K562 (cell line): Measurements from ENCODE around the gene ACER1. TPM values are rescaled to one million over a fixed set of nuclear protein-coding genes. Genes with fewer than 3 reads are reported as not detected.

Source experiments
- CBX1 ChIP-seq: sonication (generic); IDR thresholded peaks from 2 replicates; pipeline ENCODE4 v1.6.1; 2016; ENCODE audit warnings: antibody characterized with exemption, low read depth, mild to moderate bottlenecking
- ETV1 ChIP-seq: fragments of 450-650 bp; conservative IDR thresholded peaks from 2 replicates; pipeline ENCODE4 v1.6.1; 2016; ENCODE audit warnings: missing genetic modification characterization, control low read depth, low read depth, missing compliant biosample characterization
- HMGN3 ChIP-seq: IDR thresholded peaks from 2 replicates; pipeline ENCODE4 v1.6.1; 2011; ENCODE audit warnings: borderline replicate concordance, low read depth, mild to moderate bottlenecking, mixed read lengths, low read length; ENCODE audit not compliant: insufficient read length; ENCODE audit errors: extremely low read depth
- KLF1 ChIP-seq: fragments of 450-650 bp; IDR thresholded peaks from 2 replicates; pipeline ENCODE4 v1.6.1; 2016; ENCODE audit warnings: missing genetic modification characterization, missing compliant biosample characterization
- KLF6 ChIP-seq: fragments of 250-450 bp; sonication (Bioruptor Pico); IDR thresholded peaks from 2 replicates; pipeline ENCODE4 v1.4.0; 2020; ENCODE audit warnings: mild to moderate bottlenecking, moderate library complexity, borderline replicate concordance
- MYNN ChIP-seq, 2 experiments: sonication (generic); formaldehyde crosslinking in 1 of 2; IDR thresholded peaks; 2 replicates each; pipeline versions ENCODE4 v1.5.0 to v1.6.1; 2016 to 2020; ENCODE audit warnings: antibody characterized with exemption in 1 of 2, missing genetic modification reagents in 1 of 2
- NR2C1 ChIP-seq, 2 experiments: fragments of 450-650 bp; IDR thresholded peaks; 2 replicates each; pipeline ENCODE4 v1.6.1; 2017; ENCODE audit warnings: mild to moderate bottlenecking in 2 of 2, antibody characterized with exemption in 1 of 2, inconsistent platforms in 1 of 2, missing compliant biosample characterization in 1 of 2, missing genetic modification characterization in 1 of 2
- POLR2A ChIP-seq: fragments of 450-650 bp; conservative IDR thresholded peaks from 2 replicates; pipeline ENCODE4 v1.6.1; 2016
- POLR2B ChIP-seq: fragments of 450-650 bp; IDR thresholded peaks from 2 replicates; pipeline ENCODE4 v1.6.1; 2018; ENCODE audit warnings: low read depth; ENCODE audit not compliant: partially characterized antibody
- SMARCE1 ChIP-seq: fragments of 450-650 bp; IDR thresholded peaks from 2 replicates; pipeline ENCODE4 v1.7.1; 2016; ENCODE audit warnings: mild to moderate bottlenecking
- ZBTB49 ChIP-seq: sonication (generic); formaldehyde crosslinking; IDR thresholded peaks from 2 replicates; pipeline ENCODE4 v1.8.0; 2022; ENCODE audit warnings: missing genetic modification reagents, mild to moderate bottlenecking, borderline replicate concordance
- ZBTB7A ChIP-seq: IDR thresholded peaks from 2 replicates; pipeline ENCODE4 v1.6.1; 2011; ENCODE audit warnings: low read depth, mild to moderate bottlenecking, low read length, moderate library complexity, borderline replicate concordance; ENCODE audit not compliant: control insufficient read depth
- ZNF224 ChIP-seq: sonication (generic); formaldehyde crosslinking; IDR thresholded peaks from 2 replicates; pipeline ENCODE4 v1.8.0; 2022; ENCODE audit warnings: mild to moderate bottlenecking, missing genetic modification reagents
- ZNF740 ChIP-seq, 3 experiments: fragments of 200-800 bp in 1 of 3; sonication (Bioruptor generic) in 1 of 3; sonication (generic) in 1 of 3; formaldehyde crosslinking in 1 of 3; IDR thresholded peaks; 2 replicates each; pipeline versions ENCODE4 v1.6.1 to v1.8.0; 2016 to 2022; ENCODE audit warnings: mild to moderate bottlenecking in 2 of 3, missing compliant biosample characterization in 2 of 3, missing genetic modification characterization in 2 of 3, missing genetic modification reagents in 1 of 3
- polyA plus RNA-seq, 8 experiments: library from polyadenylated mRNA; depleted of rRNA in 4 of 8; stranded (reverse) in 5 of 8; unstranded in 3 of 8; fragments of >200 nt; fragmentation: Nextera tagmentation in 2 of 8; fragmentation: Illumina TruSeq in 1 of 8; extraction: Ambion mirVana in 2 of 8; extraction: Trizol in 1 of 8; gene quantifications; 2 replicates each; pipeline versions ENCODE4 v1.2.1 to v1.2.3, GENCODE V29; 2011 to 2014; ENCODE audit warnings: inconsistent platforms in 1 of 8, missing spikeins in 1 of 8
- total RNA-seq, 7 experiments: library from RNA; depleted of rRNA in 6 of 7; stranded (reverse); fragments of >200 nt in 6 of 7; fragmentation: Illumina TruSeq in 2 of 7; extraction: Trizol in 2 of 7; gene quantifications; 2 replicates each; pipeline versions ENCODE4 v1.2.1 to v1.2.3, GENCODE V29; 2011 to 2021; ENCODE audit warnings: low replicate concordance in 1 of 7
- TF ChIP-seq, protein P1 (sequence below): fragments of 250-450 bp; sonication (Bioruptor Pico); IDR thresholded peaks from 2 replicates; pipeline ENCODE4 v1.4.0; 2020; ENCODE audit warnings: mild to moderate bottlenecking, moderate library complexity
- TF ChIP-seq, protein P2 (sequence below): fragments of 450-650 bp; IDR thresholded peaks from 2 replicates; pipeline ENCODE4 v1.6.1; 2016; ENCODE audit warnings: missing biosample characterization, missing genetic modification characterization
- TF ChIP-seq, protein P3 (sequence below): sonication (generic); formaldehyde crosslinking; IDR thresholded peaks from 2 replicates; pipeline ENCODE4 v1.9.0; 2022; ENCODE audit warnings: mild to moderate bottlenecking, missing genetic modification reagents
- TF ChIP-seq, protein P4 (sequence below): sonication (generic); IDR thresholded peaks from 2 replicates; pipeline ENCODE4 v1.6.1; 2016

The ACER1 gene
- total and polyA plus RNA-seq, 9 of the 15 experiments (the other 6 are each of a cell fraction or from before 2014, with no cell fraction given): not detected

- TF ChIP-seq, protein P1, sequence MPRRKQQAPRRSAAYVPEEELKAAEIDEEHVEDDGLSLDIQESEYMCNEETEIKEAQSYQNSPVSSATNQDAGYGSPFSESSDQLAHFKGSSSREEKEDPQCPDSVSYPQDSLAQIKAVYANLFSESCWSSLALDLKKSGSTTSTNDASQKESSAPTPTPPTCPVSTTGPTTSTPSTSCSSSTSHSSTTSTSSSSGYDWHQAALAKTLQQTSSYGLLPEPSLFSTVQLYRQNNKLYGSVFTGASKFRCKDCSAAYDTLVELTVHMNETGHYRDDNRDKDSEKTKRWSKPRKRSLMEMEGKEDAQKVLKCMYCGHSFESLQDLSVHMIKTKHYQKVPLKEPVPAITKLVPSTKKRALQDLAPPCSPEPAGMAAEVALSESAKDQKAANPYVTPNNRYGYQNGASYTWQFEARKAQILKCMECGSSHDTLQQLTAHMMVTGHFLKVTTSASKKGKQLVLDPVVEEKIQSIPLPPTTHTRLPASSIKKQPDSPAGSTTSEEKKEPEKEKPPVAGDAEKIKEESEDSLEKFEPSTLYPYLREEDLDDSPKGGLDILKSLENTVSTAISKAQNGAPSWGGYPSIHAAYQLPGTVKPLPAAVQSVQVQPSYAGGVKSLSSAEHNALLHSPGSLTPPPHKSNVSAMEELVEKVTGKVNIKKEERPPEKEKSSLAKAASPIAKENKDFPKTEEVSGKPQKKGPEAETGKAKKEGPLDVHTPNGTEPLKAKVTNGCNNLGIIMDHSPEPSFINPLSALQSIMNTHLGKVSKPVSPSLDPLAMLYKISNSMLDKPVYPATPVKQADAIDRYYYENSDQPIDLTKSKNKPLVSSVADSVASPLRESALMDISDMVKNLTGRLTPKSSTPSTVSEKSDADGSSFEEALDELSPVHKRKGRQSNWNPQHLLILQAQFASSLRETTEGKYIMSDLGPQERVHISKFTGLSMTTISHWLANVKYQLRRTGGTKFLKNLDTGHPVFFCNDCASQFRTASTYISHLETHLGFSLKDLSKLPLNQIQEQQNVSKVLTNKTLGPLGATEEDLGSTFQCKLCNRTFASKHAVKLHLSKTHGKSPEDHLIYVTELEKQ (CRISPR knock-in tag): no peak
- TF ChIP-seq POLR2A (peak; percentile 45; the same call in 1 of the 2 replicates), SMARCE1 (no peak), KLF6 (CRISPR knock-in tag) (no peak), ETV1 (tag) (0 out of 2 replicates have a peak, but pooled peaks have one; percentile 27), ZBTB49 (CRISPR knock-in tag) (no peak), MYNN (IDR thresholded peaks at IDR 0.05) (no peak), MYNN (CRISPR knock-in tag; IDR thresholded peaks at IDR 0.05) (no peak), NR2C1 (IDR thresholded peaks at IDR 0.05) (peak; percentile 66), NR2C1 (tag; IDR thresholded peaks at IDR 0.05) (0 out of 2 replicates have a peak, but pooled peaks have one; percentile 31), ZBTB7A (peak; percentile 46; the same call in 1 of the 2 replicates), ZNF740 (CRISPR knock-in tag; IDR thresholded peaks at IDR 0.05) (peak; percentile 30; the same call in 1 of the 2 replicates), ZNF740 (tag; IDR thresholded peaks at IDR 0.05) (no peak), HMGN3 (no peak), KLF1 (tag) (no peak), ZNF224 (no peak), POLR2B (peak; percentile 26), CBX1 (no peak)
- TF ChIP-seq, protein P2, sequence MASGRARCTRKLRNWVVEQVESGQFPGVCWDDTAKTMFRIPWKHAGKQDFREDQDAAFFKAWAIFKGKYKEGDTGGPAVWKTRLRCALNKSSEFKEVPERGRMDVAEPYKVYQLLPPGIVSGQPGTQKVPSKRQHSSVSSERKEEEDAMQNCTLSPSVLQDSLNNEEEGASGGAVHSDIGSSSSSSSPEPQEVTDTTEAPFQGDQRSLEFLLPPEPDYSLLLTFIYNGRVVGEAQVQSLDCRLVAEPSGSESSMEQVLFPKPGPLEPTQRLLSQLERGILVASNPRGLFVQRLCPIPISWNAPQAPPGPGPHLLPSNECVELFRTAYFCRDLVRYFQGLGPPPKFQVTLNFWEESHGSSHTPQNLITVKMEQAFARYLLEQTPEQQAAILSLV (tag): no peak
- TF ChIP-seq, protein P3, sequence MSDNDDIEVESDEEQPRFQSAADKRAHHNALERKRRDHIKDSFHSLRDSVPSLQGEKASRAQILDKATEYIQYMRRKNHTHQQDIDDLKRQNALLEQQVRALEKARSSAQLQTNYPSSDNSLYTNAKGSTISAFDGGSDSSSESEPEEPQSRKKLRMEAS: no peak
- TF ChIP-seq, protein P4, sequence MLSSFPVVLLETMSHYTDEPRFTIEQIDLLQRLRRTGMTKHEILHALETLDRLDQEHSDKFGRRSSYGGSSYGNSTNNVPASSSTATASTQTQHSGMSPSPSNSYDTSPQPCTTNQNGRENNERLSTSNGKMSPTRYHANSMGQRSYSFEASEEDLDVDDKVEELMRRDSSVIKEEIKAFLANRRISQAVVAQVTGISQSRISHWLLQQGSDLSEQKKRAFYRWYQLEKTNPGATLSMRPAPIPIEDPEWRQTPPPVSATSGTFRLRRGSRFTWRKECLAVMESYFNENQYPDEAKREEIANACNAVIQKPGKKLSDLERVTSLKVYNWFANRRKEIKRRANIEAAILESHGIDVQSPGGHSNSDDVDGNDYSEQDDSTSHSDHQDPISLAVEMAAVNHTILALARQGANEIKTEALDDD: no peak
Measured at GRCh38 chr19:6373813-6374108, 40.3 kb upstream of the ACER1 start (continued).
